C4-2B (cell line): ENCODE results near the gene PCDH17.

Experiments used
- ZFX ChIP-seq: fragments of 450-650 bp; IDR thresholded peaks from 2 replicates; pipeline ENCODE4 v1.6.1; 2017
- TF ChIP-seq, protein P1 (sequence below): fragments of 450-650 bp; conservative IDR thresholded peaks from 2 replicates; pipeline ENCODE4 v1.5.1; 2017; ENCODE audit warnings: mild to moderate bottlenecking

DNA sequence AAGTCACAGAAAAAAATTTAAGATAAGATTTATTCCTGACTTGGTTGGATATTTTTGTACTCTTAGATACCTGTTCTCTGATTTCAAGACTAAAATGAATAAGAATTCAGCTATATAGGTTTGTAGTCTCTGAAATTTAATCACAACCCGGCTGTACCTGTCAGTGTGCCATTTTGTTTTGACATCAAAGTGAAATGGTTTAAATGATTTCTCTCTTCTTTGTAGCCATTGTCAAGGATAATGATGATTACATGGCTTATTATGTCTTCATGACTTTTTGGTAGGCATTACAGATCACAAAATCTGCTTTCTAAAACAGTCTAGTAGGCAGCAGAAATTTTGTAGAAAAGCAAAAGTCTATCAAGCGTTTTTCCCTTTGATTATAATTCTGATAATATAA, 72.5 kb downstream of the PCDH17 start:
- TF ChIP-seq, protein P1, sequence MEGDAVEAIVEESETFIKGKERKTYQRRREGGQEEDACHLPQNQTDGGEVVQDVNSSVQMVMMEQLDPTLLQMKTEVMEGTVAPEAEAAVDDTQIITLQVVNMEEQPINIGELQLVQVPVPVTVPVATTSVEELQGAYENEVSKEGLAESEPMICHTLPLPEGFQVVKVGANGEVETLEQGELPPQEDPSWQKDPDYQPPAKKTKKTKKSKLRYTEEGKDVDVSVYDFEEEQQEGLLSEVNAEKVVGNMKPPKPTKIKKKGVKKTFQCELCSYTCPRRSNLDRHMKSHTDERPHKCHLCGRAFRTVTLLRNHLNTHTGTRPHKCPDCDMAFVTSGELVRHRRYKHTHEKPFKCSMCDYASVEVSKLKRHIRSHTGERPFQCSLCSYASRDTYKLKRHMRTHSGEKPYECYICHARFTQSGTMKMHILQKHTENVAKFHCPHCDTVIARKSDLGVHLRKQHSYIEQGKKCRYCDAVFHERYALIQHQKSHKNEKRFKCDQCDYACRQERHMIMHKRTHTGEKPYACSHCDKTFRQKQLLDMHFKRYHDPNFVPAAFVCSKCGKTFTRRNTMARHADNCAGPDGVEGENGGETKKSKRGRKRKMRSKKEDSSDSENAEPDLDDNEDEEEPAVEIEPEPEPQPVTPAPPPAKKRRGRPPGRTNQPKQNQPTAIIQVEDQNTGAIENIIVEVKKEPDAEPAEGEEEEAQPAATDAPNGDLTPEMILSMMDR, result no peak
- no peak for TF ChIP-seq ZFX
